GM19025 (cell line): ENCODE measurements around the gene EGFL6.

ENCODE experiments used
- ATAC-seq: cut with Tn5 transposase; IDR thresholded peaks from one replicate; pipeline ENCODE4 v1.9.1; 2021; ENCODE audit warnings: mild to moderate bottlenecking, low read depth, moderate library complexity; ENCODE audit not compliant: unreplicated experiment

EGFL6 gene, protein sequence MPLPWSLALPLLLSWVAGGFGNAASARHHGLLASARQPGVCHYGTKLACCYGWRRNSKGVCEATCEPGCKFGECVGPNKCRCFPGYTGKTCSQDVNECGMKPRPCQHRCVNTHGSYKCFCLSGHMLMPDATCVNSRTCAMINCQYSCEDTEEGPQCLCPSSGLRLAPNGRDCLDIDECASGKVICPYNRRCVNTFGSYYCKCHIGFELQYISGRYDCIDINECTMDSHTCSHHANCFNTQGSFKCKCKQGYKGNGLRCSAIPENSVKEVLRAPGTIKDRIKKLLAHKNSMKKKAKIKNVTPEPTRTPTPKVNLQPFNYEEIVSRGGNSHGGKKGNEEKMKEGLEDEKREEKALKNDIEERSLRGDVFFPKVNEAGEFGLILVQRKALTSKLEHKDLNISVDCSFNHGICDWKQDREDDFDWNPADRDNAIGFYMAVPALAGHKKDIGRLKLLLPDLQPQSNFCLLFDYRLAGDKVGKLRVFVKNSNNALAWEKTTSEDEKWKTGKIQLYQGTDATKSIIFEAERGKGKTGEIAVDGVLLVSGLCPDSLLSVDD

DNA sequence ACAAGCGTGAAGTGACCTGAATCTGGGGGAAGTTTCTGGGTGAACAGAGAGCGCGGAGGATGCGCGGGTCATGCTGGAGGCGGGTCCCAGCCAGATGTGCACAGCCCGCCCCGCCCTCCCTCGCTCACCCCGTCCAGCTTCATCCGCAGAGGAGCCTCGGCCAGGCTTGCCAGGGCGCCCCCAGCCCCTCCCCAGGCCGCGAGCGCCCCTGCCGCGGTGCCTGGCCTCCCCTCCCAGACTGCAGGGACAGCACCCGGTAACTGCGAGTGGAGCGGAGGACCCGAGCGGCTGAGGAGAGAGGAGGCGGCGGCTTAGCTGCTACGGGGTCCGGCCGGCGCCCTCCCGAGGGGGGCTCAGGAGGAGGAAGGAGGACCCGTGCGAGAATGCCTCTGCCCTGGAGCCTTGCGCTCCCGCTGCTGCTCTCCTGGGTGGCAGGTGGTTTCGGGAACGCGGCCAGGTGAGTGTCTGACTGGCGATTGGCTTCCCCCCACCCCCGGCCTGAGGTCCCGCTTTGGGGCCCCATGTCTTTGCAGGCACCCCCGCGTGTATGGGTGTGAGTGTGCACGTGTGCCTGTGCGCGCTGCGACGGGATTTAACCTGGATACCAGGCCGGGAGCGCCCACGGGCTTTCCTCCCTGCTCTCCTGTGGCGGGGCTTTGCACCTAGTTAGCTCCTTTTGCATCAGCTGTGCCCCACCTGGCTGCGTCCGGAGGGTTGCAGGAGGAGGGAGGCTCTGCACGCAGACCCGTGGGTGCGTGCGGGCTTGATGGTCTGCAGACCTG is at the start of gene EGFL6:
TSS of gene EGFL6 (plus strand) at position 123 of the 782 bp plus-strand sequence. CDS start at position 384, 261 bp downstream.
- no peak for ATAC-seq

DNA sequence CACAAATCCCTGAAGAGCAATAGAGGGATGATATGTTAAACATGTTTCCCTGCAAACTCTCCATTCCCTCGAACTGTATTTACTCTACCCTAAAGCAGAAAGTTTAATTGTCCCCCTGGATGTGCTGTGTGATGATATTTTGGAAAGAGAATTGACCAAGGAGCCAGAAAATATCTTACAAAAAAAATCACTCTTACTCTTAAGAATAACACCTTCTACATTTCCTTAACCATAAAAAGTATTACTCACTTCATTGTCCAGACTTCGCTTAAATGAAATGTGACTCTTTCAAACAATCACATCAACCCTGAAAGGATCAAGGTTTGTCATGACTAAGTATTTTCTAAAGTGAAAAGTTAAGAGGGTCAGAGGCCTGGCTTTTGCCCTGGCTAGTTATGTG is 49.0 kb upstream of the EGFL6 start:
- ATAC-seq: no peak

DNA sequence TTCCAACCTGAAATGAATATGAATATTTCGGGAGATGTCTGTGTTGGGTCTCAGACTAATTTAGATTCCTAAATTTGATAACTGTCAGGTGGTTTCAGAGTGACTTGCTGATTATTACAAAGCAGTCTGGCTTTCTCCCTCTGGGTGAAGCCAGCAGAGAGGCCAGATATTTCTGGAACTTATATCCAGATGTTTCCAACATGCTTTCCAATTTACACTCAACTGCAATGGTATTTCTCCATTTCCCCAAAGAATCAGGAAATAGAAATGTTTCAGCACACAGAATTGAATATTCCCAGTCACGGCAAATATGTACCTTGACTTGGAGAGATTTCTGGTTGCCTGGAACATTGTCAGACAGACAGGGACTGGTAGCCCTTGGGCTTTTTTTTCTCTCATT is 48.5 kb upstream of the EGFL6 start:
- ATAC-seq: no peak

DNA sequence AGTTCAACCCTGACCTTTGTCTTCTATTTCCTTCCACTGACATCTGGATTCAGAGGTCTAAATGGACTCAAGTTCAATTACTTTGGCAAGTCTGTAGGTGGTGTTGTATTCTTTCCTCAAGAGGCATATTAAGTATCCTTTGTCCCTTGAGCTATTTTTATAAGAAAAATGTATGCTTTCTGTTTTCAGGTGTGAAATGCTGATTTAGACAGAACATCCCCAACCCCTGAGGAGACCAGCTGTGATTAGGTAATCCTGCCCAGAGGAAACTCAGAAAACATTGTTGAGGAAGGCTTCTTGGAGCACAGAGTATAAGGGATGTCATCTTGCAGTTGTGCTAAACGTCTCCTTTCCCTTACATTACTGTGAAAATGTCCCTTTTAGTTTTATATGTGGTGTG is 46.6 kb upstream of the EGFL6 start:
- ATAC-seq: no peak

DNA sequence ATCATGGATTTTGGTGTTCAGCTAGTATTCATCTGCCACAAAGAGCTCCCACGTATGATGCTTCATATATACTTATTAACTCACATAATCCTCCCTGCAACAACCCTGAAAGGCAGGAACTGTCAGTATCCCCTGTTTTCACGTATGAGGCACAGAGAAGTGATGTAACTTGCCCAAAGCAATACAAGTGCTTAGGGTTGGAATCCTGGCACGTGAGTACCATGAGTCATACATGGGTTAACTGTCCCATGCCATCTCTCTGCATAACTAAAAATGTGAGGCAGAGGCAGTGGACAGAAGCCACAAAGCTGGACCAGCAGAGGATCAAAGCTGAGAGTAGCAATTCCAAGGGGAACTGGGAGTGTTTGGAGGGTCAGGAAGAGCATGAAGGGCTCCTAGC is 35.7 kb upstream of the EGFL6 start:
- no peak for ATAC-seq

DNA sequence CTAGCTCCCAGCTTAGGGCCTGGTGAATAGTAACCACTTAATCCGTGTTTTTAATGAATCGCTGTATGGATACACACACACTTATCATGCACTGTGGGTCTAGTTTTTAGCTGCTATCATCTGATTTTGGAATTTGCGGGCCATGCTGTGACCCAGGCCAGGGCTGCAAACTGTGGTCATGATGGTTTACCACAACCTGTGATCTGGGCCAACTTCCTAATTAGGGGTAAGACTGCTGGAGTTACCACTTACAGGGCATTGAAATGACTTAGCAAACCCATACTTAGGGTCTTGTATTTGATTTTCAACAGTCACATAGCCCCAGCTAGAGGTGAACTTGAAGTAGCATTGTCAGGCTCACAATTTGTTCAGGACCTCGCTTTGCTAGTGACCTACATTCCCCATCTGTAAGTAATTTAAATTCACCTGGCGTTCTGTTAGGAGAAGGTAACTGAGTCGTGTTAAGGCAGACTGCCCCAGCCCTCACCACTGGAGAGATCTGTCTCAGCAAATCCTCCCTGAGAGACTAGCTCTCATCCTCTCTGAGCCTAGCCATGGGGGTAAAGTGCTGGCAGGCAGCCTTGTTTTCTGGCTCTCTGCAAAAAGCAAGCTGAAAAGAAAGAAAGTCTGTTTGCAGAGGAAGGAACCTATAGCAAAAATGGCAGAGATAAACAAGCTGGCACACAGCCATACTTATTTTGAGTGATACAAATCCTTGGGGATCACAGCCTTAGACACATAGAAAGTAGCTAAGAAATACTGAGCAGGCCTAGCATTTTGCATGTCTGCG is 33.8 kb upstream of the EGFL6 start:
- ATAC-seq: no peak

DNA sequence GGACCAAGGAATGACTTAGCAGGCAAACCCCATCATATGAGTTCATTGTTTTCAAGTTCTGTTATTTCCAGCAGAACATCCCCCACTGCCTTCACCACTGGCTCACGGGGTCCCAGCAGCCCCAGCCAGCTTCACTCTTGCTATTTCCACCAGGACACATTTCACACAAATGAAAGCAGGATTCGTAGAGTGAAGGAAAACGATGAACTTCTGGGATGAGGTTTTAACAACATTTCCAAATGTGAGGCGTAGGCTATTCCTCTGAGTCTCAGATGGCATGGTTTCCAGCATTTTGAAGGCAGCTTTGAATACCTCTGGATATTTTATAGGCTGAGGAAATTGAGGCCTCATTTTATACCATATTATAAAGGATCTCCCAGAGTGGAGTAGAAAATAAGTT is 32.9 kb upstream of the EGFL6 start:
- ATAC-seq: no peak

DNA sequence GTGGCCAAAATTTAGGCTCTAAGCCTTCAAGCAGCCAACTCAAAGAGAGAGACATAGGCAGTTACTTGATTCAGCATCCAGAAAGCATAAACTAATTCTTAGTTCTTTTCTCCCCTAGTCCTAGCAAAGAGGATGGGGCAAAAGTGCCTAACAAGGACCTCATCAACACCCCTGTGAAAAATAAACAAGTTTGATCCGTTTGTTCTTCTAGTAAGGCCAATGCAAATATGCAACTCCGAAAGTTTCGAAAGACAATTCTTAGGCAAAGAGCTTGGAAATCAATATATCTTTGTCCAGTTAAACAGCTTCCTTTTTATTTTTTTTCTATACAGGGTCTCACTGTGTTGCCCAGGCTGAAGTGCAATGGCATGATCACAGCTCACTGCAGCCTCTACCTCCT is 31.0 kb upstream of the EGFL6 start:
- no peak for ATAC-seq

DNA sequence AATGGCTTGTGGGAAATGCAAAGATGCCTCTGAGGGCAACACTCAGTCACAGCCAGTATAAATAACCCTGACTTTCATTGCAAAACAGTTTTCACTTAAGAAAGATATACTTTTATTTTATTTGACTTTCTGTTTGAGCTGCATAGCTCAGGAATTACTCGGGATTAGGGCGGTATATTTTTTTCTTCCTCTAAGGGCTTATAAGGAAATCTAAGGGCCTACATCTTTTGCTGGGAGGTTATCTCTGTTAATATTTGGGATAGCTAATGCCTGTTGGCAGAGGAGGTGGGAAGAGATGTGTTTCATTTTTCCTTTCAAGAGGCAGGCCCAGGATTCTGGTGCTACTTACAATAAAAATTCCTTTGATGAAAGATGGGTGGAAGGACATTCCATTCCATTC is 28.8 kb upstream of the EGFL6 start:
- no peak for ATAC-seq

DNA sequence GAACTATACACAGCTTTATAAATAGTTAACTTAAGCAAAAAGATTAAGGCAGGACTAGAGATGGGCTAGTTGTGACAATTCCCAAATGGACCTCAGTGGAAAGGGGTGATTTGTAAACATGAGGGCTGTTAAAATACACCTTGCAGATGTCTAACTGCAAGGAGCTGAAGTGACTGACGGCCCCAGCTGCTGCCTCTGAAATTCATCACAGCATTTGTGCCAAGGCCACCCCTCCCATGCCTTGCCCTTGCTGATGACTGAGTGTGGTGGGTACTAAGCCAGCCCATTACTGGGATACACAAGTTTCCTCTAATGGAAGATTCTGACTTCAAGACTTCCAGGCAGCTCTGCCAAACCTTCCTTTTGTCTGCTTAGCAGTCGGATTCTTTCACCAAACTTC is 23.7 kb upstream of the EGFL6 start:
- ATAC-seq: no peak

DNA sequence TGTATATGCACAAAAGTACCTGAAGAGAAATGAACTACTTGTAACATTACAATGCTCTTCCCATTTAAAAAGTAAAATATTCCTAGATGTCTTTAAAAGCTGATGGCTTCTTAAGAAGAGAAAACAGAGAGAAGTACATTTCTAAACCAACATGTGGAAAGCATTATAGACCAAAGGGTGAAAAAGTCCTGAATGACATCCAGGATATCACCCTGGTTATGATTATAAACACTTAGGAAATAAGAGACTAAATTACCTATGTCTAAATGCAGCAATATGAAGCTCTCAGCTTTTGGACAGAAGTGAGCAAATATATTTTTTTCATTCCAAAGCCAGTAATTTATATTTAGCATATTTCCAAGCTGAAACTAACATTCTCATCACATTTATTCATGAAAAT is 21.7 kb upstream of the EGFL6 start:
- ATAC-seq: no peak

DNA sequence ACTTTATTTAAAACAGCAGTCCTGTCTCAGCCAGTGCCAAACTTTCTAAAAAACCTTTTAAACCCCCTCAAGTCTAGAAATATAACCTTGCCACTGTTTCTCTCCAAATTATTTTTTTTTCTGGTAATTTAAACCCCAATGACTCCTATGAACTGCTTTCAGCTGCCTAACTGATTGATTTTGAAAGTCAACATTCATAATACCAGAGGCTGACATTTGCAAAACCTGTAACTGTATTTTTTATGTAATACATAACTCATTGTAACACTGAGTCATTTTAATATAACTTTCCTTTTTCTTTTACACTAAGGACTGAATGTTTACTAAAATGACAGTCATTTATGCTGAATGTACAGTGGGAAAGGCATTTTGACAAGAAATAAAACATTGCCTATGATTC is 19.1 kb upstream of the EGFL6 start:
- no peak for ATAC-seq

DNA sequence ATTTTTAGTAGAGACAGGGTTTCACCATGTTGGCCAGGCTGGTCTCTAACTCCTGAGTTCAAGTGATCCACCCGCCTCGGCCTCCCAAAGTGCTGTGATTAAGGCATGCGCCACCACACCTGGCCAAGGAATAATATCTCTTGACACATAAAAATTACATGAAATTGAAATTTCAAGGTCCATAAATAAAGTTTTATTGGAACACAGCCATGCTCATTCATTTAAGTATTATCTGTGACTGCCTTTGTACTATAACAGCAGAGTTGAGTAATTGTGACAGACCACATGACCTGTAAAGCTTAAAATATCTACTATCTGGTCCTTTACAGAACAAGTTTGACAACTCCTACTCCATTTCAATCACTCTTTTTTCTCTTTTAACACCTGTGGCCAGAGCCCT is 17.8 kb upstream of the EGFL6 start:
- ATAC-seq: no peak

DNA sequence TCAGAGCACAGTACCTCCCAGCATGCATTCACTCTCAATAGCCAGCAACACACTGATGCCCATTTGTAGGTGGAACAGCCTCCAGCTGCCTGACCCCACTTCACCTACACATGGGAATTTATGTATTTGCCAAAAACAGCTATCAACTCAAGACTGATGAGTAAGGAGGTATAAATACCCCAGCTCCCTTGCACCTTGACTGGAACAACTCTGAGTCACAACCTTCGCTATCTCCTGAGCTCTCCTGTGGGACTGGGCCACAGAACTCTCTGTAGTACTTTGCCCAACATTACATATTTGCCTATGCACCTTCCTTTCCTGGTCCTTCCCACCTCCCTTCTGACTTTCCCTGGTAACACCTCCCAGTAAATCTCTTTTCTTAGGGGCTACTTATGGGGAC is 16.5 kb upstream of the EGFL6 start:
- no peak for ATAC-seq

DNA sequence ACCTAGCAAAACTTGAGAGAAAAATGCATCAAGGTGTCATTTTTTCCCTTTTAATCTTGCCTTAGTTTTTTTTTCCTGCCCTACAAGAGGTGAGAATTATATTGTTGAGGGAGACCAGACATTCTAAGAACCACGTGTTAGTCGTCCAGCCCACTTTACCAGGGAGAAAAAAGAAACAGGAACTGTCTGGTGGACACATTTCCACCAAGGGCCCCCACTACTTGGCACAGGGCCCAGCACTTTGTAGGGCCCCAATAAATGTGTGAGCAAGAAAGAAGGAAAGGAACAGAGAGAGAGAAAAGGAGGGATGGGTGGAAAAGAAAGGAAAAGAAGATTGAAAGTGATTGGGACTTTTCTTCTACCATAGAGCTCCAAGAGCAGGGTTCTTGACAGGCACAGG is 3.9 kb upstream of the EGFL6 start:
- no peak for ATAC-seq

DNA sequence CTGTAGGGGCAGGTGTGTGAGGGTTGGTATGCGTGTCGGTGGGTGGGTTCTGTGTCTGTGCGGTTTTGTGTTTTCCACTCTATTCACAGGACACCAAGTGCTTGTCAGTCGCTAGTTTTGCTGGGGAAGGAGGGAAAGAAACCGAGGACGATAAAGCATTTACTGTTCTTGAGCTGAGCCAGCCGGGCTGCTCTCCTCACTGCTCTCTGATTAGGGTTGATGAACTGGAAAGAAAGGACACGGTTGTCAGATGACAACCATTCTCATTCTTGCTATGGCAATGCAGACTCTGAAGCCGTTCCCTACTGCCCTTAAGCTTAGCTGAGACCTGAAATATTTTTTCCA is 832 bp downstream of the EGFL6 start:
- ATAC-seq: no peak

DNA sequence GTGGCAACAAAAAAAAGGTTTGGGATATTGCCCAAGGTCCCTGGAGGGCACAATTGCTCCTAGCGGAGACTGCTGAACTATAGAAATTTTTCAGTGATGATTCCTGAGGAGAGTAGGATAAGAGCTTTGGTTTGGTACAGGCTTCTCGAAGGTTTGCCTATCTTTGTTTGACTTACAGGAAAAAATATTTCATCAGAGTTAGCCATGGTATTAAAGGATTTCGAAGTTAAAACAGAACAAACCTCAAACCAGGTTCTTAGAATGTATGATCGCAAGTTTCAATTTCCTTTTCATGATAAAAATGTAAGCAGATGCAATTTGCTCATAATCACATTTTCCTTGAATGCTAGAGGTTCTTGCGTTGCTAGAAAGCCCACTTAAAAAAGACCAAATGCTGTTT is 1.7 kb downstream of the EGFL6 start:
- ATAC-seq: no peak

DNA sequence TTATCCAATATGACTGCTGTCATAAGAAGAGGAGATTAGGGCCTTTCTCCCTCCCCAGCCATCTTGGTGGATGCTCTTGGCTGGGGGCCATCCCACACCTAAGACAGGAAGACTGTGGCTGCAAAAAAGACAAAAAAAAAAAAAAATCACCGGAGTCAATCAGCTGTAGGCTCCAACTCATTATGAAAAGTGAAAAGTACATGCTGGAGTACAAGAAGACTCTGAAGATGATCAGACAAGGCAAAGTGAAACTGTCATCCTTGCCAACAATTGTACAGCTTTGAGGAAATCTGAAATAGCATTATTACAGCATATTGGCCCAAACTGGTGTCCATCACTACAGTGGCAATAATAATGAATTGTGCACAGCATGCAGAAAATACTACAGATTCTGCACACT is 5.2 kb downstream of the EGFL6 start:
- ATAC-seq: no peak

DNA sequence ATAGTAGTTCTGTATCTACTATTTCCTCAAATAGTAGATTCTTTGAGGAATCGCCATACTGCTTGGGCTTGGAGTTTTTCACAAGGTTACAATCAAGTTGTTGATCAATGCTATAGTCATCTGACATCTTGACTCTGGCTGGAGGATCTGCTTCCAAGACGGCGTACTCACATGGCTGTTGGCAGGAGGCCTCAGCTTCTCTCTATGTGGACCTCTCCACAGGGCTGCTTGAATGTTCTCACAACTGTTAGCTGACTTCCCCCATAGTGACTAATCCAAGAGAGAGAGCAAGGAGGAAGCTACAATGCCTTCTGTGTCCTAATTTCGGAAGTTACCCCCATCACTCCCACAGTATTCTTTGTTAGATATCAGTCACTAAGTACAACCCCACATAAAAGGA is 10.3 kb downstream of the EGFL6 start:
- ATAC-seq: no peak

DNA sequence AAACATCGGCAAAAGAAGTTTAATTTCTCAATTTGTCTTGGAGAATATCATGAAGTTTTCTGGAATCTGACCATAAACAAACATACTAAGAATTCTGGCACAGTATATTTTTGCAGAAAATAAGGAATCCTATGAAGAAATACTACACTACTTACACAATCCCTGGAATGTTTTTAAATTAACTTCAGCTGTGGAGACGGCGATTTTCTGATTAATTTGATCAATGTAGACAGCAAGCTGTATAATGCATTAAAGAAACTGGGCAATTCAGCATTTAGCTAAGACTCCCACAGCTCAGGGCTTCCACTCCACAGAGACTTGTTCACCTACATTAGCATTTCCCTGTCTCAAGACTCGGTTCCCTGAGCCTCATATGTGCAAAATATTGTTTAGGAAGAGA is 12.2 kb downstream of the EGFL6 start:
- no peak for ATAC-seq
